Adrenal gland (tissue), 5 donors: Measurements from ENCODE around the gene MOV10L1.

Source experiments
- CTCF ChIP-seq, 6 experiments: fragments of 450-650 bp in 4 of 6; fragments of 200-600 bp in 2 of 6; sonication (generic) in 1 of 6; IDR thresholded peaks; 1 replicate in 5 of 6; 2 replicates in 1 of 6; pipeline versions ENCODE4 v1.5.1 to v1.8.0; 2016 to 2021; ENCODE audit warnings: antibody characterized with exemption in 6 of 6, mild to moderate bottlenecking in 2 of 6, moderate library complexity in 1 of 6
- POLR2A ChIP-seq, 2 donors: fragments of 450-650 bp; IDR thresholded peaks; one replicate each; pipeline ENCODE4 v1.6.1; 2017; ENCODE audit warnings: antibody characterized with exemption in 2 of 2, mild to moderate bottlenecking in 2 of 2, moderate library complexity in 1 of 2
- donor health status: DM: no; HTN: no; CAD: no.

- TF ChIP-seq CTCF (IDR thresholded peaks at IDR 0.05) (no peak), POLR2A (IDR thresholded peaks at IDR 0.05) (no peak)
These were observed 86.4 kb downstream of the MOV10L1 start for GRCh38 chr22:50175921-50176849.
